Effector memory CD4-positive, alpha-beta T cell (primary cell): ENCODE results near the gene ZEB1.

ENCODE experiments used
- DNase-seq, 3 donors: peaks; one replicate each; pipeline ENCODE4 v3.0.0-alpha.2; 2020
- H3K27ac ChIP-seq: 2 replicates; pipeline ENCODE4 v1.7.0; 2013; ENCODE audit warnings: mild to moderate bottlenecking, low read length, moderate library complexity; ENCODE audit not compliant: insufficient read depth, poor library complexity, severe bottlenecking
- H3K27me3 ChIP-seq: replicated peaks from 2 replicates; pipeline ENCODE4 v1.7.0; 2013; ENCODE audit warnings: mild to moderate bottlenecking, low read length; ENCODE audit not compliant: insufficient read depth, control insufficient read depth, poor library complexity, severe bottlenecking
- H3K36me3 ChIP-seq: 2 replicates; pipeline ENCODE4 v1.7.0; 2013; ENCODE audit warnings: mild to moderate bottlenecking, low read length, moderate library complexity; ENCODE audit not compliant: control insufficient read depth, insufficient read depth
- H3K4me1 ChIP-seq: 2 replicates; pipeline ENCODE4 v1.7.0; 2013; ENCODE audit warnings: low read length, mild to moderate bottlenecking; ENCODE audit not compliant: control insufficient read depth, insufficient read depth, poor library complexity, severe bottlenecking
- H3K4me3 ChIP-seq: 2 replicates; pipeline ENCODE4 v1.7.0; 2013; ENCODE audit warnings: low read length, low read depth, mild to moderate bottlenecking; ENCODE audit not compliant: insufficient read depth, poor library complexity, severe bottlenecking
- H3K9me3 ChIP-seq: 2 replicates; pipeline ENCODE4 v1.7.0; 2013; ENCODE audit warnings: mild to moderate bottlenecking, low read length, moderate library complexity; ENCODE audit not compliant: control insufficient read depth

Gene ZEB1

DNA sequence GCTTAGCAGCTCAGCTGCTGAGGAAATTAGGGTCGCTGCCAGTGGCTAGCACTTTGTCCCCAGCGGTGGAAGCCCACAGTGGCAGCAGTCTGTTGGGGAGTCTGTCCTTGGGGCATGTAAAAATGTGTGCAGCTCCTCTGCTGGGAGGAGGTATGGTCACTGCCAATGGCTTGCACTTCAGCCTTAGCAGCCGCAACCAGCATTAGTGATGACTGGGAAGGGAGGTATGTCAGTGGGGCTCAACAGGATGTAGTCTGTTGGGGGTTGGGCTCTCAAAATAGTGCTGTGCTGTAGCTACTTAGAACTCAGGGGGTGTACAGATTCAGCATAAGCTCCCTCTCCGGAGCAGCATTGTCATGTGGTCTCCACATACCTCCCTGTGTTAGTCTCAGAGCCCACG lies 189.9 kb downstream of the ZEB1 start:
- no peak for DNase-seq
- Histone ChIP-seq H3K4me3 (no peak overlapping the region), H3K4me1 (no peaks in the 10 kb centered on the region), H3K9me3 (peaks cover 9% of the 10 kb centered on the region), H3K27me3 (no peaks in the 10 kb centered on the region), H3K36me3 (peaks cover 37% of the 10 kb centered on the region), H3K27ac (no peak overlapping the region)

DNA sequence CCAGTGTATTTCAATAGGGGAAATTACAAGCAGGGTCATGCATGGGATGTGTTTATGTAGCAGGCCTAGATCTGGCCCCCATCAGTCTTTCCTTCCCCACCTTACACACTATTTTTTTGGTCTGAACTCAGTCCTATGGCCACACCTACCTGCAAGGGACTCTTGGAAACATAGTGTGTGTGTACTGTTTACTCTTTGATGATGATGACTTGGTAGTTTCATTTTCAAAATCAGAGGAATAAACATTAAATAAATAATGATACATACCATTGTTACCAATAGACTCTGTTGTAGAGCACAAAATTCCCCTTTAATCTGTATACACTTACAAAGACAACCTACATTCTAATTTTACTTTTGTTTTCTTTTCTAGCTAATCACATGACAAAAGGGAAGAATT lies 191.0 kb downstream of the ZEB1 start:
- H3K27ac ChIP-seq = no peak overlapping the region
- peaks cover 42% of the 10 kb centered on the region for H3K36me3 ChIP-seq
- DNase-seq = no peak

DNA sequence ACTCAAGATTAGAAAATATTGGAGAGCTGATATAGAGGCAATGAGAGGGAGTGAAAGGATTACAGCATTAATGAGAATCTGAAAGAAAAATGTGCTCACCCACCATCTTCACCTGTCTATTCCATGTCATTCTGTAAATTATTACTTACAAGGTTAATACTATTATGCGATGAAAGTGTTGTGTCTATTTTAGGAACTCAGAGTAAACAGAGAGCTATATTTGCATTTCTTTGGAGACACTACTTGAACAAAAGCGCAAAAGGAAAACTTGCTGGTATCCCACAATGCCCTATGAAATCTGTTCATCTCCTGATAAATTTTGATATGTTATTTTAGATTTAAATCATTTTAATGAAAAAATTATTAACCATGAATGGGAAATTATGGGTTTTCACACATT lies 196.1 kb downstream of the ZEB1 start:
- DNase-seq = no peak
- H3K4me3 ChIP-seq = no peak overlapping the region
- H3K27ac ChIP-seq = no peak overlapping the region
- no peaks in the 10 kb centered on the region for H3K4me1 ChIP-seq
- no peaks in the 10 kb centered on the region for H3K9me3 ChIP-seq
- H3K27me3 ChIP-seq = no peaks in the 10 kb centered on the region
- peaks cover 40% of the 10 kb centered on the region for H3K36me3 ChIP-seq

More for the DNA sequence above, 191.0 kb downstream of the ZEB1 start:
- H3K4me1 ChIP-seq = no peaks in the 10 kb centered on the region
- no peaks in the 10 kb centered on the region for H3K27me3 ChIP-seq
- peaks cover 9% of the 10 kb centered on the region for H3K9me3 ChIP-seq
- H3K4me3 ChIP-seq = no peak overlapping the region

GRCh38 chr10:31515819-31516402 lies 196.9 kb downstream of the ZEB1 start:
- Histone ChIP-seq H3K9me3 (no peaks in the 10 kb centered on the region), H3K27ac (no peak overlapping the region), H3K4me1 (no peaks in the 10 kb centered on the region), H3K4me3 (no peak overlapping the region), H3K27me3 (no peaks in the 10 kb centered on the region), H3K36me3 (peaks cover 44% of the 10 kb centered on the region)
- DNase-seq = no peak

DNA sequence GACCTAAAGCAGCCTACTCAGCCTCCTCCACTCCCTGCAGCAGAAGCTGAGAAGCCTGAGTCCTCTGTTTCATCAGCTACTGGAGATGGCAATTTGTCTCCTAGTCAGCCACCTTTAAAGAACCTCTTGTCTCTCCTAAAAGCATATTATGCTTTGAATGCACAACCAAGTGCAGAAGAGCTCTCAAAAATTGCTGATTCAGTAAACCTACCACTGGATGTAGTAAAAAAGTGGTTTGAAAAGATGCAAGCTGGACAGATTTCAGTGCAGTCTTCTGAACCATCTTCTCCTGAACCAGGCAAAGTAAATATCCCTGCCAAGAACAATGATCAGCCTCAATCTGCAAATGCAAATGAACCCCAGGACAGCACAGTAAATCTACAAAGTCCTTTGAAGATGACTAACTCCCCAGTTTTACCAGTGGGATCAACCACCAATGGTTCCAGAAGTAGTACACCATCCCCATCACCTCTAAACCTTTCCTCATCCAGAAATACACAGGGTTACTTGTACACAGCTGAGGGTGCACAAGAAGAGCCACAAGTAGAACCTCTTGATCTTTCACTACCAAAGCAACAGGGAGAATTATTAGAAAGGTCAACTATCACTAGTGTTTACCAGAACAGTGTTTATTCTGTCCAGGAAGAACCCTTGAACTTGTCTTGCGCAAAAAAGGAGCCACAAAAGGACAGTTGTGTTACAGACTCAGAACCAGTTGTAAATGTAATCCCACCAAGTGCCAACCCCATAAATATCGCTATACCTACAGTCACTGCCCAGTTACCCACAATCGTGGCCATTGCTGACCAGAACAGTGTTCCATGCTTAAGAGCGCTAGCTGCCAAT lies 202.2 kb downstream of the ZEB1 start:
- no peaks in the 10 kb centered on the region for H3K27me3 ChIP-seq
- no peak overlapping the region for H3K27ac ChIP-seq
- H3K4me3 ChIP-seq = no peak overlapping the region
- no peaks in the 10 kb centered on the region for H3K9me3 ChIP-seq
- DNase-seq = no peak
- no peaks in the 10 kb centered on the region for H3K4me1 ChIP-seq
- H3K36me3 ChIP-seq = peaks cover 36% of the 10 kb centered on the region

DNA sequence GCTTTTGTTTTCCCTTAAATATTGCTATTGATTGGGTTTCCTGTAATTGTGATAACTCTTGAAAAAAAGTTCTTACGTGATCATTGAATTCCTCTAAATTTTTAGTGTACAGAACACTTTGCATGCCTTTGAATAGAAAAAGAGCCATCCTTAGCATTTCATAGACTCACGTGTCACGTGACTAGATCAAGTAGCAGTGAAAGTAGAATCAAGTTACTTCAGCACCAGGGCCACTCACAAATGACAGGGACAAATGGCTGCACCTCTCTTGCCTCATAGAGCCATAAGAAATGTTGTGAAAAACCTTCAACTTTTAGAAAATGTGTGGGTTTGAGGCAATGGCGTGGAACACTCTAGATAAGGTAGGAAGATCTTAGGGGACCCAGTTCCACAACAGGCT lies 203.8 kb downstream of the ZEB1 start:
- no peak overlapping the region for H3K4me3 ChIP-seq
- H3K27me3 ChIP-seq = no peaks in the 10 kb centered on the region
- H3K9me3 ChIP-seq = no peaks in the 10 kb centered on the region
- DNase-seq = no peak
- peaks cover 38% of the 10 kb centered on the region for H3K36me3 ChIP-seq
- no peaks in the 10 kb centered on the region for H3K4me1 ChIP-seq
- no peak overlapping the region for H3K27ac ChIP-seq

- no peak overlapping the region for H3K27ac ChIP-seq
- H3K9me3 ChIP-seq = no peaks in the 10 kb centered on the region
- H3K4me3 ChIP-seq = no peak overlapping the region
- H3K27me3 ChIP-seq = no peaks in the 10 kb centered on the region
- H3K4me1 ChIP-seq = no peaks in the 10 kb centered on the region
- no peak for DNase-seq
- H3K36me3 ChIP-seq = peaks cover 38% of the 10 kb centered on the region
Observed at GRCh38 chr10:31524460-31524859, 205.4 kb downstream of the ZEB1 start.

DNA sequence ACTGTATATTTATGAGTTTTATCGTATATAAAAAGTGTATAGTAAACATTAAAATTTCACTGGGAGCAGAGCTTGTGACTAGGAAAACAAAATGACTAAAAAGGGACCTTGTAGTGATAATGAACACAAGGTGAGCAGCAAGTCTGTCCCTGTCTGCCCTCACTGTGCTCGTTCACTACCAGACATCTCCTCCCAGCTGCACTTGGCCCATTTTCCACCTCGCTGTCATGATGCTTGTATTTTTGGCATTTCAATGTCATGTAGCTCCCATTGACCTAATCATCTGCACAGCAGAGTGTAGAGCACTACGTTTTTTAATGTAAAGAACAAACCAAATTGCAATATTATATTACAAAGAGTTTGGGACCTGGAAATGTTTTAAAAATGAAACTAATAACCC lies 207.2 kb downstream of the ZEB1 start:
- no peak for DNase-seq
- Histone ChIP-seq H3K4me3 (no peak overlapping the region), H3K9me3 (no peaks in the 10 kb centered on the region), H3K36me3 (peaks cover 27% of the 10 kb centered on the region), H3K27ac (no peak overlapping the region), H3K4me1 (no peaks in the 10 kb centered on the region), H3K27me3 (no peaks in the 10 kb centered on the region)

DNA sequence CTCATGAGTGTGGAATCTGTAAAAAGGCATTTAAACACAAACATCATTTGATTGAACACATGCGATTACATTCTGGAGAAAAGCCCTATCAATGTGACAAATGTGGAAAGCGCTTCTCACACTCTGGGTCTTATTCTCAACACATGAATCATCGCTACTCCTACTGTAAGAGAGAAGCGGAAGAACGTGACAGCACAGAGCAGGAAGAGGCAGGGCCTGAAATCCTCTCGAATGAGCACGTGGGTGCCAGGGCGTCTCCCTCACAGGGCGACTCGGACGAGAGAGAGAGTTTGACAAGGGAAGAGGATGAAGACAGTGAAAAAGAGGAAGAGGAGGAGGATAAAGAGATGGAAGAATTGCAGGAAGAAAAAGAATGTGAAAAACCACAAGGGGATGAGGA lies 207.7 kb downstream of the ZEB1 start:
- no peaks in the 10 kb centered on the region for H3K9me3 ChIP-seq
- H3K4me3 ChIP-seq = no peak overlapping the region
- no peak for DNase-seq
- no peaks in the 10 kb centered on the region for H3K27me3 ChIP-seq
- no peak overlapping the region for H3K27ac ChIP-seq
- peaks cover 22% of the 10 kb centered on the region for H3K36me3 ChIP-seq
- no peaks in the 10 kb centered on the region for H3K4me1 ChIP-seq

- Histone ChIP-seq H3K27me3 (no peaks in the 10 kb centered on the region), H3K9me3 (no peaks in the 10 kb centered on the region), H3K4me1 (no peaks in the 10 kb centered on the region), H3K4me3 (no peak overlapping the region), H3K36me3 (peaks cover 11% of the 10 kb centered on the region), H3K27ac (no peak overlapping the region)
- DNase-seq = no peak
Observed at GRCh38 chr10:31528831-31529230, 209.8 kb downstream of the ZEB1 start.
